Muscle layer of colon (tissue), 2 donors: Measurements from ENCODE around the gene TDRD9.

Source experiments
- H3K27ac ChIP-seq: one replicate; pipeline ENCODE4 v1.7.0; 2013; ENCODE audit warnings: low read depth, mild to moderate bottlenecking, low read length, moderate library complexity
- H3K27me3 ChIP-seq, 2 donors: one replicate each; pipeline ENCODE4 v1.7.0; 2013; ENCODE audit warnings: low read length in 2 of 2, mild to moderate bottlenecking in 2 of 2; ENCODE audit not compliant: insufficient read depth in 2 of 2, control insufficient read depth in 1 of 2
- H3K36me3 ChIP-seq: one replicate; pipeline ENCODE4 v1.7.0; 2013; ENCODE audit warnings: mild to moderate bottlenecking, low read length; ENCODE audit not compliant: insufficient read depth
- H3K4me1 ChIP-seq: one replicate; pipeline ENCODE4 v1.7.0; 2013; ENCODE audit warnings: mild to moderate bottlenecking, low read length; ENCODE audit not compliant: insufficient read depth
- H3K4me3 ChIP-seq, 2 donors: one replicate each; pipeline ENCODE4 v1.7.0; 2013; ENCODE audit warnings: low read length in 2 of 2, low read depth in 1 of 2, mild to moderate bottlenecking in 1 of 2, moderate library complexity in 1 of 2
- H3K9ac ChIP-seq: one replicate; pipeline ENCODE4 v1.7.0; 2013; ENCODE audit warnings: low read length
- H3K9me3 ChIP-seq: one replicate; pipeline ENCODE4 v1.7.0; 2013; ENCODE audit warnings: mild to moderate bottlenecking, low read length
- donor health status: abdominal sarcoma.
- donor health status: Adenocarcinoma of cecum.

Gene TDRD9

GRCh38 chr14:103999795-104000440 is 71.7 kb downstream of the TDRD9 start:
- no peaks in the 10 kb centered on the region for H3K36me3 ChIP-seq
- no peaks in the 10 kb centered on the region for H3K27me3 ChIP-seq
- no peak overlapping the region for H3K4me3 ChIP-seq
- no peaks in the 10 kb centered on the region for H3K9me3 ChIP-seq
- no peak overlapping the region for H3K9ac ChIP-seq
- H3K27ac ChIP-seq: no peak overlapping the region
- no peaks in the 10 kb centered on the region for H3K4me1 ChIP-seq

DNA sequence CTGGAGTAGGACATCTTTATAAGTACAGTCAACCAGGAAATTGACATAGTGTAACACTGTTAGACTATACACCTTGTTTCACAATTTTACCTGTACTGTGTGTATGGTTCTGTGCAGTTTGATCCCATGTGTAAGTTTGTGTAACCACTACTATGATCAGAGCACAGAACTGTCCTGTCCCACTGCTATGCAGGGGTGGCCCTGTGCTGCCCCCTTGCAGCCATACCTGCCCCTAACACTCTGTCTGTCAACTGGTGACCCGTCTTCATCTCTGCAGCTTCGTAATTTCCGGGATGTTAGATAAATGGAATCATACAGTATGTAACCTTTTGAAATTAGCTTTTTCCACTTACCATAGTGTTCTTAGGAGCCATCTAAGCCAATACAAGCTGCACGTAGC is 72.7 kb downstream of the TDRD9 start:
- no peak overlapping the region for H3K4me3 ChIP-seq
- no peak overlapping the region for H3K27ac ChIP-seq
- H3K27me3 ChIP-seq: no peaks in the 10 kb centered on the region
- no peaks in the 10 kb centered on the region for H3K4me1 ChIP-seq
- no peaks in the 10 kb centered on the region for H3K9me3 ChIP-seq
- H3K36me3 ChIP-seq: no peaks in the 10 kb centered on the region
- no peak overlapping the region for H3K9ac ChIP-seq

GRCh38 chr14:104003616-104004015 is 75.4 kb downstream of the TDRD9 start:
- H3K4me3 ChIP-seq: no peak overlapping the region
- H3K4me1 ChIP-seq: no peaks in the 10 kb centered on the region
- H3K9ac ChIP-seq: no peak overlapping the region
- H3K27ac ChIP-seq: no peak overlapping the region
- H3K36me3 ChIP-seq: no peaks in the 10 kb centered on the region
- H3K9me3 ChIP-seq: no peaks in the 10 kb centered on the region
- no peaks in the 10 kb centered on the region for H3K27me3 ChIP-seq

DNA sequence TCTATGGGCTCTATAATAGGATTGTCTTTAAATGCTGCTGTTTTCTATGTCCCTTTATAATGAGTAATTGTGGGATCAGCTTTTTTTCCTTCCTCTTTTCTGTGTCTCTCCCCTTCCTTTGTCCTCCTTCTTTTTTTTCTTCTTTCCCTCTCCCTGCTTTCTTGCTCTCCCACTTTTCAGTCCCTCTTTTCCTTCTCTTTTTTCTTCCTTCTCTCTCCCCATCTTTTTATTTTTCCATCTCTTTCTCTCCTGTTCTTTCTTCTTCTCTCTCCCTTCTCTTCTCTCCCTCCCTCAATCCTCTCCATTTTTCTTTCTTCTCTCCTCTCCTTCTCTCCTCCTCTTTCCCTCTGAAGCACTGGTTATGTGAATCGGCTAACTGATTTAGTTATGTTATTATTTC is 76.6 kb downstream of the TDRD9 start:
- Histone ChIP-seq H3K9ac (no peak overlapping the region), H3K27ac (no peak overlapping the region), H3K4me3 (no peak overlapping the region), H3K27me3 (no peaks in the 10 kb centered on the region), H3K9me3 (no peaks in the 10 kb centered on the region), H3K4me1 (no peaks in the 10 kb centered on the region), H3K36me3 (no peaks in the 10 kb centered on the region)

- Histone ChIP-seq H3K4me3 (no peak overlapping the region), H3K4me1 (no peaks in the 10 kb centered on the region), H3K27ac (no peak overlapping the region), H3K36me3 (no peaks in the 10 kb centered on the region), H3K9me3 (no peaks in the 10 kb centered on the region), H3K27me3 (no peaks in the 10 kb centered on the region), H3K9ac (no peak overlapping the region)
Measured at GRCh38 chr14:104005489-104005888, 77.2 kb downstream of the TDRD9 start.

- Histone ChIP-seq H3K9ac (no peak overlapping the region), H3K9me3 (no peaks in the 10 kb centered on the region), H3K36me3 (no peaks in the 10 kb centered on the region), H3K27ac (no peak overlapping the region), H3K4me1 (no peaks in the 10 kb centered on the region), H3K27me3 (no peaks in the 10 kb centered on the region), H3K4me3 (no peak overlapping the region)
Measured at GRCh38 chr14:104007121-104007520, 78.9 kb downstream of the TDRD9 start.

- H3K27ac ChIP-seq: no peak overlapping the region
- no peaks in the 10 kb centered on the region for H3K36me3 ChIP-seq
- H3K9me3 ChIP-seq: no peaks in the 10 kb centered on the region
- H3K9ac ChIP-seq: no peak overlapping the region
- no peak overlapping the region for H3K4me3 ChIP-seq
- no peaks in the 10 kb centered on the region for H3K4me1 ChIP-seq
- H3K27me3 ChIP-seq: no peaks in the 10 kb centered on the region
Measured at GRCh38 chr14:104009297-104009696, 81.0 kb downstream of the TDRD9 start.

GRCh38 chr14:104011824-104012517 is 83.7 kb downstream of the TDRD9 start:
- H3K9ac ChIP-seq: no peak overlapping the region
- no peaks in the 10 kb centered on the region for H3K36me3 ChIP-seq
- no peak overlapping the region for H3K27ac ChIP-seq
- no peaks in the 10 kb centered on the region for H3K9me3 ChIP-seq
- no peaks in the 10 kb centered on the region for H3K4me1 ChIP-seq
- H3K27me3 ChIP-seq: no peaks in the 10 kb centered on the region
- no peak overlapping the region for H3K4me3 ChIP-seq

DNA sequence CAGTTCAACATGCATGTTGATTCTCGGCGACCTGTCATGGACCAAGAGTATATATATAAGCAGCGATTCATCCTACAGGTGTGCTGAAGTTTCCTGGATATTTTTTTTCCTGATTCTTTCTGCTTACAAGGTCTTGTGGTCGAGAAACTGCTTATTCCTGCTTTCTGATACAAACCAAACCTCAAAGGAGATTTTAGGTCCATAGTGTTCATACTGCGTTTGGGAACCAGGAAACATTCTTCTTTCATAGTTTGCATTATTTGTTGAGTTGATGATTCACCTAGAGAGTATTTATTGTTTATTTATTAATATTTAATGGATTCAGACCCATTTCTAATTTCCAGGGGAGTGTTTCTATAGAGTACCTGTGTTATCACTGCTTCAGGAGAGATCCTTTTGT is 86.5 kb downstream of the TDRD9 start:
- H3K4me1 ChIP-seq: no peaks in the 10 kb centered on the region
- H3K9ac ChIP-seq: no peak overlapping the region
- H3K27me3 ChIP-seq: no peaks in the 10 kb centered on the region
- no peaks in the 10 kb centered on the region for H3K36me3 ChIP-seq
- no peak overlapping the region for H3K27ac ChIP-seq
- no peak overlapping the region for H3K4me3 ChIP-seq
- H3K9me3 ChIP-seq: no peaks in the 10 kb centered on the region

- no peak overlapping the region for H3K9ac ChIP-seq
- no peaks in the 10 kb centered on the region for H3K36me3 ChIP-seq
- no peaks in the 10 kb centered on the region for H3K4me1 ChIP-seq
- no peak overlapping the region for H3K4me3 ChIP-seq
- no peaks in the 10 kb centered on the region for H3K27me3 ChIP-seq
- no peaks in the 10 kb centered on the region for H3K9me3 ChIP-seq
- H3K27ac ChIP-seq: no peak overlapping the region
Measured at GRCh38 chr14:104016873-104017650, 88.8 kb downstream of the TDRD9 start.

DNA sequence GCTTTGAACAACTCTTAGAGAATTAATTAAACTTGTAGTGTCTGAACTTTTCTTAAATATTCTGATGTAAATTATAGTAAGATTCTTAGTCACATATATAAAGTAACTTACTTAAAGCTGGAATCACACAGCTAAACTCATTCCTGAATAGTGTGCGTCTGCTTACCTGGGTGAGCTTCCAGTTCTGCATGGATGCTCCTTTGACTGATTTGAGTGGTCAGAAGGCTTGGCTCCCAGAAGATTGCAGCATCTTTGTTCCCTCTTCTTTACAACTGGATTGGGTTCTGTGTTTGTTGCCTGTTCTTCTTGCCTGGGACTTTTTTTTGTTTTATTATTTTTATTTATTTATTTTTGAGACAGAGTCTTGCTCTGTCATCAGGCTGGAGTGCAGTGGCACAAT is 90.8 kb downstream of the TDRD9 start:
- no peak overlapping the region for H3K9ac ChIP-seq
- no peaks in the 10 kb centered on the region for H3K27me3 ChIP-seq
- H3K4me1 ChIP-seq: no peaks in the 10 kb centered on the region
- H3K4me3 ChIP-seq: no peak overlapping the region
- H3K36me3 ChIP-seq: no peaks in the 10 kb centered on the region
- no peaks in the 10 kb centered on the region for H3K9me3 ChIP-seq
- no peak overlapping the region for H3K27ac ChIP-seq
